Upper lobe of left lung (tissue), 4 donors: ENCODE measurements around the gene STYXL1.

ENCODE experiments used
- CTCF ChIP-seq, 6 experiments: fragments of 450-650 bp in 4 of 6; fragments of 200-600 bp in 2 of 6; sonication (generic) in 2 of 6; IDR thresholded peaks; one replicate each; pipeline ENCODE4 v1.5.1; 2016 to 2019; ENCODE audit warnings: antibody characterized with exemption in 6 of 6
- POLR2AphosphoS5 ChIP-seq, 2 donors: sonication (generic); formaldehyde crosslinking; IDR thresholded peaks; one replicate each; pipeline ENCODE4 v1.5.1; 2017; ENCODE audit warnings: antibody characterized with exemption in 2 of 2

GRCh38 chr7:76040126-76040525 is 7.7 kb downstream of the STYXL1 start:
- no peak for TF ChIP-seq POLR2AphosphoS5 (IDR thresholded peaks at IDR 0.05)
- no peak for TF ChIP-seq CTCF (IDR thresholded peaks at IDR 0.05)
